Ovary (tissue), 3 donors: ENCODE measurements around the gene PRKCE.

Experiments
- POLR2A ChIP-seq: fragments of 450-650 bp; IDR thresholded peaks from one replicate; pipeline ENCODE4 v1.6.1; 2017; ENCODE audit warnings: antibody characterized with exemption, mild to moderate bottlenecking, moderate library complexity
- TF ChIP-seq, protein P1 (sequence below), 3 donors: fragments of 450-650 bp in 2 of 3; fragments of 200-600 bp in 1 of 3; IDR thresholded peaks; one replicate each; pipeline versions ENCODE4 v1.5.1 to v1.8.0; 2016 to 2022; ENCODE audit warnings: antibody characterized with exemption in 3 of 3, mild to moderate bottlenecking in 1 of 3
- donor health status: DM: no; HTN: no; CAD: no.

GRCh38 chr2:46188041-46188716, 536.7 kb downstream of the PRKCE start:
- TF ChIP-seq, protein P1, sequence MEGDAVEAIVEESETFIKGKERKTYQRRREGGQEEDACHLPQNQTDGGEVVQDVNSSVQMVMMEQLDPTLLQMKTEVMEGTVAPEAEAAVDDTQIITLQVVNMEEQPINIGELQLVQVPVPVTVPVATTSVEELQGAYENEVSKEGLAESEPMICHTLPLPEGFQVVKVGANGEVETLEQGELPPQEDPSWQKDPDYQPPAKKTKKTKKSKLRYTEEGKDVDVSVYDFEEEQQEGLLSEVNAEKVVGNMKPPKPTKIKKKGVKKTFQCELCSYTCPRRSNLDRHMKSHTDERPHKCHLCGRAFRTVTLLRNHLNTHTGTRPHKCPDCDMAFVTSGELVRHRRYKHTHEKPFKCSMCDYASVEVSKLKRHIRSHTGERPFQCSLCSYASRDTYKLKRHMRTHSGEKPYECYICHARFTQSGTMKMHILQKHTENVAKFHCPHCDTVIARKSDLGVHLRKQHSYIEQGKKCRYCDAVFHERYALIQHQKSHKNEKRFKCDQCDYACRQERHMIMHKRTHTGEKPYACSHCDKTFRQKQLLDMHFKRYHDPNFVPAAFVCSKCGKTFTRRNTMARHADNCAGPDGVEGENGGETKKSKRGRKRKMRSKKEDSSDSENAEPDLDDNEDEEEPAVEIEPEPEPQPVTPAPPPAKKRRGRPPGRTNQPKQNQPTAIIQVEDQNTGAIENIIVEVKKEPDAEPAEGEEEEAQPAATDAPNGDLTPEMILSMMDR (IDR thresholded peaks at IDR 0.05), result no peak
- TF ChIP-seq POLR2A, result no peak
